GM19239 (cell line): ENCODE data around the gene ZNF496.
"Not testable (repeated sequence)": the region's sequence is repeated elsewhere in the genome, so short reads cannot be mapped to it uniquely, and the experiment has no call there.

Source experiments
- DNase-seq: peaks from one replicate; pipeline ENCODE4 v3.0.0; 2011; ENCODE audit warnings: low spot score; ENCODE audit not compliant: insufficient read length
- FAIRE-seq: peaks from 2 replicates; lab custom pipeline; 2011; peaks lifted over from hg19 to GRCh38; lab: Jason Lieb, UNC

The ZNF496 gene

DNA sequence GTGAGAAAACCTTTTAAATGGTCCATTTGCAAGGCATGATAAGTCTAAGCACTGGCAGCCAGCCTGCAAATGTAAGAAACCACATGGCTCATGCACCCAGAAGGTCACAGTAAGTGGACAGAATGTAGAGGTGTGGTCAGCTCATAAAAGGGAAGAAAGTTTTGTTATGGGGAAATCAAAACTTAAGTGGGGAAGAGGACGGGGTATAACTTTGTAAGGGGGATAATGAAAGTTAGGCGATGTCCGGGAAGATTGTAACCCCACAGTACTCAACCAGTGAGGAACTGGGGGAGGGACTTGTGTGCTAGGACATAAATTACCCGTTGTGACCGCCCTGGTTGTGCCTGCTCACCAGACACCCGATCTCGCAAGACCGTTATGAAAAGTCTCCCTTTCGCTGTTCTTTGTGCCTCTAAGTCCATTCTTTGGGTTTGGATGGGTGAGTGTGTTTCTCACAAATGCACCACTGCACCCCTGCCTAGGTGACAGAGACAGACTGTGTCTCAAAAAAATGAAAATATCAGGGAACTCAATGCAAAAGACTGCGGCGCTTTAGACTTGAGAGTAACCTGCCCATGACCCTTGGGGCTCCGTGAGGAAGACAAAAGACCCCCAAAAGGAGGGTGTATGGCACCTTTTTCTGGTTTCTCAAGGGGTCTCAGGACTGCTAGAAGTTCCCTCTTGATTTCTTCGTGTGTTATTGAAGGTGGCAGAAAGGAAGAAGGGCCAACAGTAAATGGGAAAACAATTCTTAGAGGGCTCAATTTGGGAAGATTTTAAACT, 28.6 kb upstream of the ZNF496 start:
- no peak for FAIRE-seq
- DNase-seq = no peak

GRCh38 chr1:247359559-247359958, 27.9 kb upstream of the ZNF496 start:
- no peak for DNase-seq
- no peak for FAIRE-seq

DNA sequence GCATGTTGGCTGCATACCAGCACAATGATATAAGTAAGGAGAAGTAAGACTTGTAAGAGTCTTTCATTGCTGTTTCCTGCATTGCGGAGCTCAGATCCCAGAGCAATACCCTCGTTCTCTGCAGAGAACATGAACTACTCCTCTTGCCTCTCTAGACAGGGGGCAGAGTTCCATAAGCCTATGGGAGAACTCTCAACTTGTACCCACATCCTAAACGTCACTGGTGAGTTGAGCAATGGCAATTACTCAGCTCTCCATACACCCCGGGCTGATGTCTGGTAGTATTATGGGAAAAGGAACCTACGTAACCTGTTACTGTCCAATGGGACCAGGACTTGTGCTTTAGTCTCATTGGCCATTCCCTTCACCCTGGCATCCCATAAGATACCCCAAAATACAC, 27.3 kb upstream of the ZNF496 start:
- FAIRE-seq = no peak
- DNase-seq = no peak

- DNase-seq (no peak), FAIRE-seq (peak; percentile 61)
Observed at GRCh38 chr1:247357781-247358211, 26.1 kb upstream of the ZNF496 start.

DNA sequence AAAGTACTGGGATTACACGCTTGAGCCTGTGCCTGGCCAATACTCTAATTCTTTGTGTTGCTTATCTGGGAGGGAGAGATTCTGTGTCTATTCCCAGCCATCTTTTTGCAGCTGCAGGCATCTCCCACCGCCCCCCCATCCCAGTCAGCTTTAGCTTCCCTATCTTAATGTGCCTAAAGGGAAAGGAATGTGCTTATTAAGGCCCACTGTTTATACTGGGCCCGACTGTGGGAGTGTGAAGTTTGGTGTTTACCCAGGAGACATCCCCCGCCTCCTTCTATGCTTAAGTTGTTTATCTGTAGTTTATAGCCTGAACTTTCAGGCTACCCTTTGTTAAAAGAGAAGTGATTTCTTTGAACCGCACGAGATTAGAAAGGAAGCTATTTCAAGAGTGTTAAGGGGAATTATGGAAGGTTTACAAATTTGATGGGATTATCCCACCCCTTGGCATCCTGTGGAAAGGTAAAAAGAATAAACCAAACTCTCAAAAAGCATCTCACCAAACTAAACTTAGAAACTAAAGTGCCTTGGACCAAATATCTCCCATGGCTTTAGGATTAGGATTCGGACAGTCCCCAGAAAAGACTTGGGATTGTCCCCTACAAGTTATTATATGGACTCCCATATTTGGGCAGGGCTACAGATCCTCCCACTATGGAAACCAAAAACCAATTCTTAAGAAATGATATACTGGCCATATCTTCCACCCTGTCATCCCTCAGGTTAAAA, 25.5 kb upstream of the ZNF496 start:
- FAIRE-seq (no peak), DNase-seq (no peak)

- FAIRE-seq, DNase-seq: not testable (repeated sequence)
Observed at GRCh38 chr1:247355160-247355559, 23.5 kb upstream of the ZNF496 start.

DNA sequence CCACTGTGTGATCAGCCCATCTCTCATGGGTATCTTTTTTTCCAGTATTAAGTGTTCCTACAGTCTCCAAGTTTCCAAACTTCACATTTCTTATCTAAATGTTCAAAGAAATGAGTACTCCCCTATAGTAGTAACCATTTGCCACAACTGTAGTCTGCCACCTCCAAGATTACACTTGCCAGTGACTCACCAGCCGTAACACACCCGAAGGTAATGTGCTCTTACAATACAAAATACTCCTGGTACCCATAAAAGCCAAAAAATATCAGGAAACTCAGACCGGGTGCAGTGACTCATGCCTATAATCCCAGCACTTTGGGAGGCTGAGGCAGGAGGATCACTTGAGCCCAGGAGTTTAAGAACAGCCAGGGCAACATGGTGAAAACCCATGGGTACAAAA, 20.5 kb upstream of the ZNF496 start:
- DNase-seq (no peak), FAIRE-seq (no peak)

- no peak for FAIRE-seq
Observed at GRCh38 chr1:247350587-247350986, 18.9 kb upstream of the ZNF496 start.

DNA sequence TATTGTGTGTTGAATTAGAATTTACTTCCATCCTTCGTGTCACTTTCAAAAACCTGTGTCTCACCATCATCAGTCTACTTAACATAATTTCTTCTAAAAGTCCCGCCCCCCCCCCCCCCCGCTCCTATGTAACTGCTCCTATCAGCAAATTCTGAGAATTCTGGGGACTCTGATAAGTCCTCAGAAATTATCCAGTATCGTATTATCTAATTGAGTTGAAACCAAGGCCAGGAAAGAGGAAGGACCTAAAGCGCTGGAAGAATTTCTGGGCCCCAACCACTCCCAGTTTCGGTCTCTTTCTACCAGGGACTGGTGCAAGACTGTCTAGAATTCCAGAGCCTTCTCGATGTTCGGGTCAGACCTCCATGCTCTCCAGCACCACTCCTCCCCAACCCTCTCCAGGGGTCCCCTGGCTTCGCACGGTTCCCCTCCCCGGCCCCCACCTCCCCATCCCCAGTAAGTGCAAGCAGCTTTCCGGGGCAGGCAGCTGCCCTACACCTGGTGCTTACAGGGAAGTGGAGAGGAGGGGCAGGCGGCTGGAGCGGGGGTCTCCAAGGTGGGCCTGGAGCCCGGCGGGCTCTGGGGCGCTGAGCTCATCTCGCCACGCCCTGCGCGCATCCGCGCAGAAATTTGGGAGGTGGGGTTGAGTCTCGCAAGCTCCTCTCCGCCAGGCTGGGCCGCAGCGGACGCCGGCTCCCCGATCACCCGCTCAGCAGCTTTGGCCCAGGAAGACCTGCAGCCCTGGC, 16.0 kb upstream of the ZNF496 start:
- FAIRE-seq (no peak), DNase-seq (no peak)

More at GRCh38 chr1:247350587-247350986, 18.9 kb upstream of the ZNF496 start:
- no peak for DNase-seq

GRCh38 chr1:247345881-247346280, 14.2 kb upstream of the ZNF496 start:
- no peak for FAIRE-seq
- no peak for DNase-seq

DNA sequence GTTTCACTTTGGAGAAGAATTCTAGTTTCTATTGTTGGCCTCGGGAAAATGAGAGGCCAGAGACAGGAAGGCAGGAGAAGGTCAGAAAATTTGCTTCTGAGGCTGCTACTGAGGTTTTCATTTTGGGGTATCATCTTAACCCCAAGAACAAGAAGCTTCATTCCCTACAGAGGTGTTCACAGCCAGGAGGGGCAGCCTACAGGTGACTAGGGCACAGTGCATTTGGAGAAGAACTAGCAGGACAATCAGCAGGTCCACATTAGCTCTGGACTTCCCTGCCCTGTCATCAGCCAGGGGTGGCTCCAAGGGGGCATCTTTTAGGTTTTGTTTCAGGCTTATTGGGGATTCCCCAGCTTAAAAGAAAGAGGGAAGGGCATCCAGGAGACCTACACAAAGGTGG, 12.1 kb upstream of the ZNF496 start:
- FAIRE-seq = no peak
- no peak for DNase-seq

- DNase-seq (no peak), FAIRE-seq (no peak)
Observed at GRCh38 chr1:247338723-247339275, 7.1 kb upstream of the ZNF496 start.

GRCh38 chr1:247337961-247338360, 6.3 kb upstream of the ZNF496 start:
- FAIRE-seq = no peak
- DNase-seq = no peak

DNA sequence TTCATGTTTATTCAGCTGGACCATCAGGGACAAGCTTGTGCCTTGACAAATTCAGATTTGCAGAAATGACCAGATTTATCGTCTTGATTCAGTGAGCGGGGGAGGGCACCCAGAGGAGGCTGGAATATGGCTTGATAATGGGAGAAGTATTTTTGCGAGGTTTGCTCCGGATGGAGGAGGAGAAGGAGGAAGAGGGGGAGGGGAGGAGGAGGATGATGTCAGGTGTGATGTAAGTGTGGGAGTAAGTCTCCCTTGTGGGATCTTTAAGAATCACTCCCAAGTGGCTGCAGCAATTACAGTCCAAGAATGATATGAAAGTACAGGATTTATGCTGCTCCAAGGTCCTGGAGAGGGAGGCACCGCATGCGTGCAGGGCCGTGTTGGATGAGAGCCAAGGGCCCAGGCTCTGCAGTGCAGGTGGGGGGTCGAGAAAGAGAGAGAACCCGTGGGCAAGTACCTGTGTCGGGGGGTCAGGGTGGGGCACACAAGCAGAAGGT, 5.6 kb upstream of the ZNF496 start:
- FAIRE-seq (no peak), DNase-seq (no peak)

DNA sequence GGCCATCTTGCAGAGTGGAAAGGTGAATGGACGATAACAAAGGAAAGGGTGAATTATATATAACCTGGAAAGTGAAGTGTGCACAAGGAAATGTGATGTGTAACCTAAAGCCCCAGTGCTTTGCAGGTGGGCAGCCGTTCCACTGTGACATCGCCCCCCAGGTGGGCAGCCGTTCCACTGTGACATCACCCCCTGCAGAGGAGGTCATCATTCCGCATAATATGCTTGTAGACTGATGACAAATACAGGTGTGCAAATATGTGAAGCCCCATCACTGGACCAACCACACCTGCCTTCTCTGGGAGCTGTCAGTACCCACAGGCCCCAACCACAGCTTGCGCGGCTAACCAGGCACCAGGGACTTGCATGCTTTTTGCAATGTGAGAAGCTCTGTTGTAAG, 4.7 kb upstream of the ZNF496 start:
- no peak for DNase-seq

GRCh38 chr1:247335882-247336281, 4.2 kb upstream of the ZNF496 start:
- FAIRE-seq = no peak
- DNase-seq = no peak

More for the DNA sequence above, 4.7 kb upstream of the ZNF496 start:
- no peak for FAIRE-seq

- FAIRE-seq (no peak), DNase-seq (no peak)
Observed at GRCh38 chr1:247334378-247335133, 2.9 kb upstream of the ZNF496 start.

- DNase-seq = no peak
Observed at GRCh38 chr1:247332623-247333361, 1.1 kb upstream of the ZNF496 start.

GRCh38 chr1:247332215-247332622, 552 bp upstream of the ZNF496 start:
- FAIRE-seq (no peak), DNase-seq (peak; percentile 66)

More at GRCh38 chr1:247332623-247333361, 1.1 kb upstream of the ZNF496 start:
- FAIRE-seq = no peak
